Mucosa of gallbladder (tissue), 1 donor: ENCODE data around the gene MTX1. TPM values are rescaled to one million over a fixed set of nuclear protein-coding genes. Genes with fewer than 3 reads are reported as not detected.
"Not testable (repeated sequence)": the region's sequence is repeated elsewhere in the genome, so short reads cannot be mapped to it uniquely, and the experiment has no call there.

Experiments used
- DNase-seq: peaks from one replicate; pipeline ENCODE4 v3.0.0-alpha.2; 2020; ENCODE audit warnings: low spot score
- total RNA-seq: library from RNA; stranded (reverse); gene quantifications from one replicate; pipeline ENCODE4 v1.2.1, GENCODE V29; 2021
- donor health status: DM: no; HTN: no; CAD: no.

The MTX1 gene, protein sequence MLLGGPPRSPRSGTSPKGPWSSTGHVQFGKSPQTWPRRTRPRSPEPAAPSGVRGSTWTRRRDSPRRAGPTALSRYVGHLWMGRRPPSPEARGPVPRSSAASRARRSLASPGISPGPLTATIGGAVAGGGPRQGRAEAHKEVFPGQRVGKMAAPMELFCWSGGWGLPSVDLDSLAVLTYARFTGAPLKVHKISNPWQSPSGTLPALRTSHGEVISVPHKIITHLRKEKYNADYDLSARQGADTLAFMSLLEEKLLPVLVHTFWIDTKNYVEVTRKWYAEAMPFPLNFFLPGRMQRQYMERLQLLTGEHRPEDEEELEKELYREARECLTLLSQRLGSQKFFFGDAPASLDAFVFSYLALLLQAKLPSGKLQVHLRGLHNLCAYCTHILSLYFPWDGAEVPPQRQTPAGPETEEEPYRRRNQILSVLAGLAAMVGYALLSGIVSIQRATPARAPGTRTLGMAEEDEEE
- 31.3 TPM for total RNA-seq

DNA sequence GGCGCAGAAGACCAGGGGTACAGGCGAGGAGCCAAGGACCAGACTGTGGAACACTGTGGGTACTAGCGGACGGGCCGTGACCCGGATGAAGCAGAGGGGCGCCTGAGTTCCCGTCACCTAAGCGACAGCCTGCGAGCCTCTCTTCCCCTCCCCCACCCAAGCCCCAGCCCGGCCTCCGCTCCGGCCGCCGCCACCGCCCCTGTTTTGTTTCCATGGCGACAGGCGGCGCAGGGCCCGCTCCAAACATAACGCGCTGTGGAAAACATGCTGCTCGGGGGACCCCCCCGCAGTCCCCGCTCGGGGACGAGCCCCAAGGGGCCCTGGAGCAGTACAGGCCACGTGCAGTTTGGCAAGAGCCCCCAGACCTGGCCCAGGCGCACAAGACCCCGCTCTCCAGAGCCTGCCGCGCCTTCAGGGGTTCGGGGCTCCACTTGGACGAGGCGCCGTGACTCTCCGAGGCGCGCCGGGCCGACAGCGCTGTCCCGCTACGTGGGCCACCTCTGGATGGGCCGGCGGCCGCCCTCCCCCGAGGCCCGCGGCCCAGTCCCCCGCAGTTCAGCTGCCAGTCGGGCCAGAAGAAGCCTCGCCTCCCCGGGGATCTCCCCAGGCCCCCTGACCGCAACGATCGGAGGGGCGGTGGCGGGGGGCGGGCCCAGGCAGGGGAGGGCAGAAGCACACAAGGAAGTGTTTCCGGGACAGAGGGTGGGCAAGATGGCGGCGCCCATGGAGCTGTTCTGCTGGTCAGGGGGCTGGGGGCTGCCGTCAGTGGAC is at the start of gene MTX1:
Gene MTX1 (plus strand): TSS at position 155 of the 771 bp plus-strand sequence. CDS start 110 bp downstream, at position 265.
- peak; percentile 82 for DNase-seq

GRCh38 chr1:155158991-155159390 is 49.5 kb upstream of the MTX1 start:
- DNase-seq, result no peak

DNA sequence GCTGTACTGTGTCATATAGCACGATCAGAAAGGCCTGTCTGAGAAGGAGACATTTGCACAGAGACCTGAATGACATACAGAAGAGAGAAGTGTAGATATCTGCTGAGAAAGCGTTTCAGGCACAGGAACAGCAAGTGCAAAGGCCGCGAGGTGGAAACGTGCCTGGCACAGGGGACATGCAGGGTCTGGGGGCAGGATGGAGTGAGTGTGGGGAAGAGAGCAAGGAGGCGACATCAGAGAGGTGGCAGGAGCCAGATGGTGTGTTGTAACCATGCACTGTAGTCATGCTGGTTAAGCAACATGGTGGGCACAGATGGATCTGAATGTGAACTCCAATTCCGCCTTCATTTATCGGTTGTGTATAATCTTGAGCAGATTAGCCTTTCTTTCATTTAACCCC is 48.4 kb upstream of the MTX1 start:
- DNase-seq, result no peak

- DNase-seq, result not testable (repeated sequence)
These were observed 45.9 kb upstream of the MTX1 start for GRCh38 chr1:155162631-155163030.

DNA sequence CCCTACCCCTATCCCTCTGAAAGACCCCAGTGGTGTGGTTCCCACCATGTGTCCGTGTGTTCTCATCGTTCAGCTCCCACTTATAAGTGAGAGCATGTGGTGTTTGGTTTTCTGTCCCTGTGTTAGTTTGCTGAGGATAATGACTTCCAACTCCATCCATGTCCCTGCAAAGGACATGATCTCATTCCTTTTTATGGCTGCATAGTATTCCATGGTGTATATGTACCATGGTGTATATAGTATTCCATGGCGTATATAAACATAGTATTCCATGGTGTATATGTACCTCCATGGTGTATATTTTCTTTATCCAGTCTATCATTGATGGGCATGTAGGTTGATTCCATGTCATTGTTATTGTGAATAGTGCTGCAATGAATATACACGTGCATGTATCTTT is 44.7 kb upstream of the MTX1 start:
- DNase-seq, result not testable (repeated sequence)

DNA sequence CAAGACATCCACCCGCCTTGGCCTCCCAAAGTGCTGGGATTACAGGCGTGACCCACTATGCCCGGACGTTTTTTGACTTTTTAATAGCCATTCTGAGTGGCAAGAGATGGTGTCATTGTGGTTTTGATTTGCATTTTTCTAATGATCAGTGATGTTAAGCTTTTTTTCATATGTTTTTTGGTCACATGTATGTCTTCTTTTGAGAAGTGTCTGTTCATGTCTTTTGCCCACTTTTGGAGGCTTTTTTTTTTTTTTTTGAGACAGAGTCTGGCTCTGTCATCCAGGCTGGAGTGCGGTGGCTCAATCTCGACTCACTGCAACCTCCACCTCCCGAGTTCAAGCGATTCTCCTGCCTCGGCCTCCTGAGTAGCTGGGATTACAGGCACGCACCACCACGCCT is 43.9 kb upstream of the MTX1 start:
- not testable (repeated sequence) for DNase-seq

- no peak for DNase-seq
These were observed 42.4 kb upstream of the MTX1 start for GRCh38 chr1:155166051-155166470.

DNA sequence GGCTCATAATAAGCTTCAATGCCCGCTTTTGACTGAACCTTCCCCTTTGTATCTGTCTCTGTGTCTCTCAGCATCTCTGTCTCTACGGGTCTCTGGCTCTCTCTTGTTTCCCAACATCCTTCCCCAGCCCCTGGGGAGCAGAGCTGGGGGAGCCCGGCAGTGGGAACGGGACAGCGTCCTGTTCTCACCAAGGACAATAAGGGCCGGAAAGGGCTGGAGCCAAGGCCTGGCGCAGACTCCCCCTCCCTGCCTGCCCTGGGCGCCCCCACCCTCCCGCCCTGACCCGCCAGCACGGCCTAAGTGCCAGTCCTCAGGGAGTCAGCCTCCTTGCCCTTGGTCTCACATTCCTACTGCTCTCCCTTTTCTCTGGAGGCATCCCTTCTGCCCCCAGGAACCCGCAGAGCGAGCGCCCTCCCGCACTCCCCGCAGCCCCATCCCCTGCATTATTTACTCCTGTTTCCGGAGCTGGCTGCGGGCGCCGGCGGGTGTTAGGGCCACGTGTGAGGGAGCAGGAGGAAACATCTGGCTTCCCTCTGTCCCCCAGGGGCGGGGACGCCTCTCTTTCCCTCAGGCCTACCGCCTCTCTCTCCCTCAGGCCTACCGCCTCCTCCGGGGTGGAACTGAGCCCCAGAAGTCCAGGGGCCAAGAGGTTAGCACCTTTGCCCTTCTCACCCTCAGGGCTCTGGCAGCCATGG is 41.9 kb upstream of the MTX1 start:
- DNase-seq, result no peak

- peak; percentile 87 for DNase-seq
These were observed 41.1 kb upstream of the MTX1 start for GRCh38 chr1:155167166-155168104.

GRCh38 chr1:155168105-155168445 is 40.4 kb upstream of the MTX1 start:
- DNase-seq, result not testable (repeated sequence)

DNA sequence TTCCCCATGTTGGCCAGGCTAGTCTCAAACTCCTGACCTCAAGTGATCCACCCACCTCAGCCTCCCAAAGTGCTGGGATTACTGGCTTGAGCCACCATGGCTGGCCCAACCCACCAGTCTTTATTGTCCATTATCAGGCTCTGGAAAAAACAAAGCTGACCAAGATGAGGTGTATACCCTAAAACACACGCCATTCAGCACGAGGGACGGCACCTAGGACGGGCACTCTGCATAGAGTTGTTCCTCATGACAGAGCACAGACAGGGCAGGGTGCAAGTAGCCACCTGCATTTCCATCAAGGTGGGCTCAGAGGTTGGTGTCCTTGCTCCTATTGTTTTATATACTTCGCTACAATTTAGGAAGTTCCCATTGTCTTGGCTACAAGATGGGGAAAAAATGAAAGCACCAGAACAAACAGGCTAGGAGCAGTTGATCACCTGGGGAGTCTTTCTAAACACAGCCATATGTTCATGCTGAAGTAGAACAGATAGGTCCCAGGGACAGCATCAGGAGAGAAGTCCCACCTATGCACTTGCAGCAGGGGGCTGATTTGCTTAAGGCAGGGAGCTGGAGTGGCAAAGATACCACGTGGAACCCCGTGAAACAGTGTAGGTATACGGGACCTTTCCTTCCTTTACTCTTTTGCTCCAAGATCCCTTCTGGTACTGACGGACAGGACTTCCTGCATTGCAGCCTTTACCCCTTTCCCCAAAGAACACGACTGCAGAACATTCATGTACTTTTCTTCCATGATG is 39.9 kb upstream of the MTX1 start:
- DNase-seq, result no peak

- DNase-seq, result no peak
These were observed 39.0 kb upstream of the MTX1 start for GRCh38 chr1:155169541-155169940.

GRCh38 chr1:155170101-155170785 is 38.3 kb upstream of the MTX1 start:
- no peak for DNase-seq

- DNase-seq, result no peak
These were observed 37.7 kb upstream of the MTX1 start for GRCh38 chr1:155170806-155171205.

- no peak for DNase-seq
These were observed 36.4 kb upstream of the MTX1 start for GRCh38 chr1:155171836-155172731.

GRCh38 chr1:155172732-155173477 is 35.6 kb upstream of the MTX1 start, which contains the start of gene KRTCAP2:
Gene KRTCAP2, minus strand, starts transcription at chr1:155173304. Its CDS starts 80 bp downstream, at chr1:155173224.
- peak; percentile 95 for DNase-seq

DNA sequence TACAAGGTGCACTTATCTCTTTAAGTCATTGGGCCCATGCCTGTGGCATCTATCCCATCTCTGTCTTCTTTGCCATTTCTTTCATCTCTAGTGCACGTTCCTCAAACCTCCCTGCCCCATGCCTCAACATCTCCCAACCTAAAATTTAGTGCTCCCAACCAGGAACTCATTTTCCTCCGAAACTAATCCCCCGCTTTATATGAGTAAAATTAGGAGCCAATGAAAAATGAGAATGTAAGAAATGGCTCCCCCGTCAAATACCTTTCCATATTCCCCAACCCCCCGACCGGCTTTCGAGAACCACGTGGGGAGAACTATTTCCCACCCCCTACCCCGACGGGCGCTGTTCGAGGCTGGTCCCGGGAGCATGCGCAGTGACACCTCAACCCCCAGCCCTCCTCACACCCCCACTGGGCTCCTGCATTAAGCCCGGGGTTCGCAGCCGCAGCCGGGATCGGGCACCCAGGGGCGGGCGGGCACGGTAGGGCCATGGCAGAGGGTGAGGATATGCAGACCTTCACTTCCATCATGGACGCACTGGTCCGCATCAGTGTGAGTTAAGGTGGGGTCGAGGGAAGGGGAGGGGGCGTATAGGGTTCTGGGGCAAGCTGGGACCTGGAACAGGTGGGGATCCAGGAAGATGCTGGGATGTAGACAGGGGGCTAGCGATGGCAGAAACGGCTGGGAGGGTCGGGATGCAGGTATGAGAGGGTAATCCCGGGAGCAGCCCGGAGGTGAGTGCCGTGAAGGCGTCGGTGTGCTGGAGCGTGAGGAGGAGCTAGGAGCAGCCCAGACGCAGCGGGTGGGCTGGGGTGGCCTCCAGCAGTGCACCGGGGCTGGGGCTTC is 34.8 kb upstream of the MTX1 start, which contains the start of gene TRIM46:
Gene TRIM46 (plus strand): TSS at position 372 of the 846 bp plus-strand sequence. CDS start 118 bp downstream, at position 490.
- DNase-seq, result no peak
